GM23338 (cell line): Measurements from ENCODE around the gene OTC. TPM values are rescaled to one million over a fixed set of nuclear protein-coding genes. Genes with fewer than 3 reads are reported as not detected.

Experiments
- CREB1 ChIP-seq: fragments of 250-450 bp; sonication (Bioruptor Pico); IDR thresholded peaks from 2 replicates; pipeline ENCODE4 v1.5.0; 2020; ENCODE audit warnings: low read depth, mild to moderate bottlenecking, moderate library complexity
- CTCF ChIP-seq, 2 experiments: fragments of 200-600 bp in 1 of 2; sonication (generic) in 1 of 2; conservative IDR thresholded peaks; 2 replicates each; pipeline versions ENCODE4 v1.5.1 to v1.6.1; 2016 to 2017; ENCODE audit warnings: antibody characterized with exemption in 2 of 2, low read depth in 2 of 2, mild to moderate bottlenecking in 2 of 2, moderate library complexity in 1 of 2
- ETS1 ChIP-seq: IDR thresholded peaks from 2 replicates; pipeline ENCODE4 v1.6.1; 2016; ENCODE audit warnings: antibody characterized with exemption
- EZH2 ChIP-seq: fragments of 200-600 bp; sonication (generic); IDR thresholded peaks from one replicate; pipeline ENCODE4 v1.8.0; 2017; ENCODE audit warnings: antibody characterized with exemption, mild to moderate bottlenecking, low read depth; ENCODE audit not compliant: unreplicated experiment
- EZH2phosphoT487 ChIP-seq: fragments of 200-600 bp; sonication (generic); IDR thresholded peaks from one replicate; pipeline ENCODE4 v1.8.1; 2018; ENCODE audit warnings: antibody characterized with exemption; ENCODE audit not compliant: unreplicated experiment
- ZNF114 ChIP-seq: fragments of 250-450 bp; sonication (Bioruptor Pico); IDR thresholded peaks from 2 replicates; pipeline ENCODE4 v1.5.0; 2020; ENCODE audit warnings: mild to moderate bottlenecking, moderate library complexity
- ZNF462 ChIP-seq: fragments of 250-450 bp; sonication (Bioruptor Pico); IDR thresholded peaks from 2 replicates; pipeline ENCODE4 v1.5.0; 2020; ENCODE audit warnings: mild to moderate bottlenecking, moderate library complexity
- polyA plus RNA-seq: library from polyadenylated mRNA; unstranded; fragments of >200 nt; fragmentation: Nextera tagmentation; extraction: Ambion mirVana; gene quantifications from 2 replicates; pipeline ENCODE4 v1.2.1, GENCODE V29; 2016
- total RNA-seq: library from RNA; depleted of rRNA; stranded (reverse); fragments of >200 nt; shearing (Covaris generic); gene quantifications from 2 replicates; pipeline ENCODE4 v1.2.3, GENCODE V29; 2014

OTC gene
- total and polyA plus RNA-seq, 2 experiments from 2014 or later: not detected

GRCh38 chrX:38465686-38466085, 113.3 kb downstream of the OTC start (continued):
- TF ChIP-seq ZNF462 (CRISPR knock-in tag): no peak
- no peak for TF ChIP-seq EZH2phosphoT487
- no peak for TF ChIP-seq EZH2
- TF ChIP-seq ZNF114 (CRISPR knock-in tag): no peak
- no peak for TF ChIP-seq CREB1 (CRISPR knock-in tag)
- no peak for TF ChIP-seq ETS1
- no peak for TF ChIP-seq CTCF (conservative IDR thresholded peaks at IDR 0.05; ENCODE audit: low read depth in 2 of 2)
